ENCODE measurements around the gene ITGB8. TPM values are rescaled to one million over a fixed set of nuclear protein-coding genes. Genes with fewer than 3 reads are reported as not detected.
A peak's percentile ranks its signal among the peaks of the same experiment; 100 is the strongest.

The ITGB8 gene
- total RNA-seq, 3 donors from 2014 or later = 9.3 to 11.6 (median 10.8) TPM

GRCh38 chr7:20316706-20317105 lies 14.0 kb upstream of the ITGB8 start:
- Histone ChIP-seq H3K36me3 (ENCODE audit: low read depth) (no peaks in the 10 kb centered on the region), H3K9me3 (no peaks in the 10 kb centered on the region), H3K4me3 (no peak overlapping the region), H3K4me1 (ENCODE audit: low read depth) (no peaks in the 10 kb centered on the region)
- no peak for ATAC-seq
- TF ChIP-seq CTCF (IDR thresholded peaks at IDR 0.05) = no peak
- no peak for DNase-seq
- intact Hi-C loops (cut with DNase I, micrococcal nuclease) = no loop called here

GRCh38 chr7:20317413-20317812 lies 13.3 kb upstream of the ITGB8 start:
- Histone ChIP-seq H3K4me1 (ENCODE audit: low read depth) (no peaks in the 10 kb centered on the region), H3K9me3 (no peaks in the 10 kb centered on the region), H3K36me3 (ENCODE audit: low read depth) (no peaks in the 10 kb centered on the region), H3K4me3 (no peak overlapping the region)
- no peak for DNase-seq
- no peak for ATAC-seq
- intact Hi-C loops (cut with DNase I, micrococcal nuclease) = no loop called here
- no peak for TF ChIP-seq CTCF (IDR thresholded peaks at IDR 0.05)

DNA sequence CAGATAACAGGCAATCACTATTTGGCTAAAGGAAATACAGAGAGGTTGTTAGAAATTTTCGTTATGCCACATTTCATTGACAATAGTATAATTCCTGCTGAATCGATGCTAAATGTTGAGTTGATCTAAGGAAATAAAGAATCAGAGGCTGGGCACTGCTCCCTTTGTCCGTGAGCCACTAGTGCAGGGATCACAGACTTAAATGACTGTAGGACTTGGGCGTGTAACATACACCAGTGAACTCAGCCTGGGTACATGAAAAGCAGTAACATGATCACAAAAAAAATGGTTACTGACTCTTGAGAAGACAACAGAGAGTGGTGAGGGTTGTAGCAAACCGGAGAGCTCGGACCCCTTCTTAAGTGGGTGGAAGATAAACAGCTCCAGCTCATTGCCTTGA lies 11.8 kb upstream of the ITGB8 start:
- intact Hi-C loops (cut with DNase I, micrococcal nuclease) = no loop called here
- H3K36me3 ChIP-seq (ENCODE audit: low read depth) = no peaks in the 10 kb centered on the region
- TF ChIP-seq CTCF (IDR thresholded peaks at IDR 0.05) = no peak
- no peaks in the 10 kb centered on the region for H3K9me3 ChIP-seq
- ATAC-seq = peak; percentile 54
- no peak for DNase-seq
- no peak overlapping the region for H3K4me3 ChIP-seq
- H3K4me1 ChIP-seq (ENCODE audit: low read depth) = no peaks in the 10 kb centered on the region

DNA sequence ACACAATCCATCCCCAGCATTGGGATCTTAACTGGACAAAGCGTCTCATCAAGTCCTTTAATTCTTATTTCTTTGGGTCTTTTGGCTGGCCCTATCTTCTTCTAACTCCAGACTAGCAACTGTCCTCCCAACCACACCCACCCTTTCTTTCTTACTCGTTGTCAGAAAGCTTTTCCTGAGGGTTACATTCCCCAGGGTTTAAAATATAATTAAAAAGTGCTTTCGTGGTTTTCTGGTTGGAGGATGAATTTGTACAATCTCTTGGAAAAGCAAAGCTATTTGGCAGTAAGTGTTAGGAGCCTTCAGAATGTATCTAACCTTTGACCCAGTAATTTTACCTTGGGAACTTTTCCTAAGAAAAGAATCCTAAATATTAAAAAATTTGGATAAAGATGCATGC lies 10.4 kb upstream of the ITGB8 start:
- ATAC-seq = no peak
- Histone ChIP-seq H3K9me3 (no peaks in the 10 kb centered on the region), H3K36me3 (ENCODE audit: low read depth) (no peaks in the 10 kb centered on the region), H3K4me3 (no peak overlapping the region), H3K4me1 (ENCODE audit: low read depth) (no peaks in the 10 kb centered on the region)
- intact Hi-C loops (cut with DNase I, micrococcal nuclease) = no loop called here
- no peak for DNase-seq
- TF ChIP-seq CTCF (IDR thresholded peaks at IDR 0.05) = no peak

- intact Hi-C loops (cut with DNase I, micrococcal nuclease) = no loop called here
- H3K4me1 ChIP-seq (ENCODE audit: low read depth) = no peaks in the 10 kb centered on the region
- H3K36me3 ChIP-seq (ENCODE audit: low read depth) = no peaks in the 10 kb centered on the region
- TF ChIP-seq CTCF (IDR thresholded peaks at IDR 0.05) = no peak
- DNase-seq (no peak), ATAC-seq (no peak)
- no peak overlapping the region for H3K4me3 ChIP-seq
- H3K9me3 ChIP-seq = no peaks in the 10 kb centered on the region
These were observed 9.9 kb upstream of the ITGB8 start for GRCh38 chr7:20320786-20321185.

DNA sequence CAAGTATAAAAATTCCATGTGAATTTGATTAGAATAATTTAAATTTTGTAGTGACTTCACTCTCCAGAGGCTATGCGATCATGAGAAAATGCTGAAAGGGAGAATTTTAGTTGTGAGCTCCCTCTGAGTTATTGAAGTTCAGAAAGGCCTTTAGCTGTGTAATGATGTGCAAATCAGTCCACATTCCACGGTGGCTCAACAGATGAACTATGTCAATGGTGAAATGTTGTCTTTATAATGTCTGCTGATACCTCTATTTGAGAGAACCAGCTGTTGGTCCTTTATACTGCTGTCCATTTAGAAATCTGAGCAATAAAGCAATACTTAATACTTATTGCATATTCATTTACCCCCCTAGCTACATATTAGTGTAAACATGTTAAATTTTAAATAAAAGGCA lies 7.1 kb upstream of the ITGB8 start:
- Histone ChIP-seq H3K9me3 (no peaks in the 10 kb centered on the region), H3K4me1 (ENCODE audit: low read depth) (no peaks in the 10 kb centered on the region), H3K4me3 (no peak overlapping the region), H3K36me3 (ENCODE audit: low read depth) (no peaks in the 10 kb centered on the region)
- ATAC-seq (no peak), DNase-seq (no peak)
- no peak for TF ChIP-seq CTCF (IDR thresholded peaks at IDR 0.05)
- intact Hi-C loops (cut with DNase I, micrococcal nuclease) = no loop called here
